Activated CD8-positive, alpha-beta memory T cell treated with anti-CD3 and anti-CD28 coated beads for 4 hours (primary cell): ENCODE data around the gene PXMP2.

Experiments used
- DNase-seq, 2 donors: peaks; one replicate each; pipeline ENCODE4 v3.0.0-alpha.2; 2020; ENCODE audit warnings: low read depth in 2 of 2

Gene PXMP2

GRCh38 chr12:132660052-132660451 lies 27.3 kb upstream of the PXMP2 start:
- no peak for DNase-seq

- no peak for DNase-seq
Measured at GRCh38 chr12:132660996-132661395, 26.4 kb upstream of the PXMP2 start.

- no peak for DNase-seq
Measured at GRCh38 chr12:132661972-132662371, 25.4 kb upstream of the PXMP2 start.

- no peak for DNase-seq
Measured at GRCh38 chr12:132662901-132663755, 24.3 kb upstream of the PXMP2 start.

GRCh38 chr12:132664206-132665148 lies 22.9 kb upstream of the PXMP2 start:
- DNase-seq = no peak

- DNase-seq = no peak
Measured at GRCh38 chr12:132665149-132665491, 22.3 kb upstream of the PXMP2 start.

- no peak for DNase-seq
Measured at GRCh38 chr12:132665794-132666193, 21.6 kb upstream of the PXMP2 start.

GRCh38 chr12:132668191-132669088 lies 18.9 kb upstream of the PXMP2 start:
- DNase-seq = no peak

- no peak for DNase-seq
Measured at GRCh38 chr12:132669166-132669879, 18.1 kb upstream of the PXMP2 start.

GRCh38 chr12:132672116-132672515 lies 15.3 kb upstream of the PXMP2 start:
- DNase-seq = no peak

GRCh38 chr12:132672678-132673077 lies 14.7 kb upstream of the PXMP2 start:
- no peak for DNase-seq

GRCh38 chr12:132673288-132674179 lies 13.9 kb upstream of the PXMP2 start:
- DNase-seq = no peak

- DNase-seq = no peak
Measured at GRCh38 chr12:132674561-132674960, 12.8 kb upstream of the PXMP2 start.

GRCh38 chr12:132675757-132676432 lies 11.5 kb upstream of the PXMP2 start:
- DNase-seq = no peak

- no peak for DNase-seq
Measured at GRCh38 chr12:132677492-132677891, 9.9 kb upstream of the PXMP2 start.

GRCh38 chr12:132685400-132685799 lies 2.0 kb upstream of the PXMP2 start:
- DNase-seq = no peak

- DNase-seq = no peak
Measured at GRCh38 chr12:132686825-132687210, 569 bp upstream of the PXMP2 start.

- no peak for DNase-seq
Measured at GRCh38 chr12:132689227-132689626, 1.8 kb downstream of the PXMP2 start.

- DNase-seq = no peak
Measured at GRCh38 chr12:132690112-132690511, 2.7 kb downstream of the PXMP2 start.
